Esophagus muscularis mucosa (tissue), 4 donors: ENCODE data around the gene RUNX2. TPM values are rescaled to one million over a fixed set of nuclear protein-coding genes. Genes with fewer than 3 reads are reported as not detected.

Source experiments
- DNase-seq: peaks from one replicate; pipeline ENCODE4 v3.0.0-alpha.2; 2017; ENCODE audit errors: extremely low spot score
- H3K27ac ChIP-seq, 4 donors: fragments of 200-600 bp; sonication (generic); replicated peaks in 1 of 4; 1 replicate in 3 of 4; 2 replicates in 1 of 4; pipeline ENCODE4 v1.5.1; 2016 to 2019; ENCODE audit warnings: mild to moderate bottlenecking in 1 of 4
- H3K27me3 ChIP-seq, 4 donors: fragments of 200-600 bp; sonication (generic); one replicate each; pipeline versions ENCODE4 v1.5.1 to v1.6.0; 2016 to 2019
- H3K36me3 ChIP-seq, 4 donors: fragments of 200-600 bp; sonication (generic); one replicate each; pipeline ENCODE4 v1.5.1; 2016 to 2019
- H3K4me1 ChIP-seq, 4 donors: fragments of 200-600 bp; sonication (generic); one replicate each; pipeline ENCODE4 v1.5.1; 2016 to 2019
- H3K4me3 ChIP-seq, 4 donors: fragments of 200-600 bp; sonication (generic); 1 replicate in 2 of 4; 2 replicates in 2 of 4; pipeline ENCODE4 v1.5.1; 2016 to 2019; ENCODE audit warnings: mild to moderate bottlenecking in 4 of 4, moderate library complexity in 1 of 4
- H3K9me3 ChIP-seq, 4 donors: fragments of 200-600 bp; sonication (generic); 1 replicate in 3 of 4; 2 replicates in 1 of 4; pipeline ENCODE4 v1.5.1; 2016 to 2019
- EP300 ChIP-seq: sonication (generic); formaldehyde crosslinking; IDR thresholded peaks from one replicate; pipeline ENCODE4 v1.6.1; 2017; ENCODE audit warnings: antibody characterized with exemption
- POLR2A ChIP-seq: fragments of 450-650 bp; IDR thresholded peaks from one replicate; pipeline ENCODE4 v1.6.1; 2017; ENCODE audit warnings: antibody characterized with exemption, moderate library complexity, mild to moderate bottlenecking, low read depth
- POLR2AphosphoS5 ChIP-seq, 2 donors: sonication (generic); formaldehyde crosslinking; IDR thresholded peaks; one replicate each; pipeline ENCODE4 v1.6.1; 2017; ENCODE audit warnings: antibody characterized with exemption in 2 of 2
- WGBS: methylation state at CpG from one replicate; pipeline ENCODE4 v1.1.5; 2018; 5-methylcytosine and 5-hydroxymethylcytosine counted together
- intact Hi-C: fragments of 100-400 bp; cut with DNase I; formaldehyde crosslinking; loops from one replicate; pipeline ENCODE4 v1.15.1; 2023
- total RNA-seq, 4 donors: library from RNA; depleted of rRNA; stranded (reverse); fragments of >200 nt; gene quantifications; one replicate each; pipeline versions ENCODE4 v1.1.0 to v1.2.1, GENCODE V29; 2016
- TF ChIP-seq, protein P1 (sequence below), 3 experiments: fragments of 200-600 bp in 2 of 3; fragments of 450-650 bp in 1 of 3; sonication (generic) in 2 of 3; IDR thresholded peaks; one replicate each; pipeline ENCODE4 v1.5.1; 2017 to 2019; ENCODE audit warnings: antibody characterized with exemption in 3 of 3, mild to moderate bottlenecking in 2 of 3, moderate library complexity in 1 of 3

Gene RUNX2
- total RNA-seq, 4 donors from 2014 or later: 1.0 to 1.6 (median 1.4) TPM

DNA sequence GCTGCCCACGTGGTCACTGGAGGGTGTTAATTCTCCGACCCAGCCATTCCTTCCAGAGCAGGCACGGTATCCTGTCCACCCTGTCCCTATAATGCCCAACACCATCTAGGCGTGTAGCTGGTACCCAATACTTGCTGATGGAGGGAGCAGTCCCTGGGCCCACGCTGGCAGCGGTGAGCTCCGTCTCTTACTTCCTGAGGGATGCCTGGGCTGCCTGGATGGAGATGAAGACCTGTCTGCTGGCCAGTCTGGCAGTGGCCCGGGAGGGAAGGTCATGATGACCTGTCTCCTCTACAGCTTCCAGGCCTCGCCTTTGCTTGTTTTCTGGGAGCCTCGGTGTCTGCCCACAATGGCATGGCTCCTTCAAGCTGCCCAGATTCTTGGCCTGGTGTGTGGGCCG is 347.5 kb downstream of the RUNX2 start:
- H3K4me3 ChIP-seq: no peak overlapping the region
- WGBS: 89% methylated on average over 5 of the region's 11 CpGs
- no peak for TF ChIP-seq EP300
- no peak for TF ChIP-seq POLR2AphosphoS5 (IDR thresholded peaks at IDR 0.05)
- no peak for TF ChIP-seq POLR2A
- TF ChIP-seq, protein P1, sequence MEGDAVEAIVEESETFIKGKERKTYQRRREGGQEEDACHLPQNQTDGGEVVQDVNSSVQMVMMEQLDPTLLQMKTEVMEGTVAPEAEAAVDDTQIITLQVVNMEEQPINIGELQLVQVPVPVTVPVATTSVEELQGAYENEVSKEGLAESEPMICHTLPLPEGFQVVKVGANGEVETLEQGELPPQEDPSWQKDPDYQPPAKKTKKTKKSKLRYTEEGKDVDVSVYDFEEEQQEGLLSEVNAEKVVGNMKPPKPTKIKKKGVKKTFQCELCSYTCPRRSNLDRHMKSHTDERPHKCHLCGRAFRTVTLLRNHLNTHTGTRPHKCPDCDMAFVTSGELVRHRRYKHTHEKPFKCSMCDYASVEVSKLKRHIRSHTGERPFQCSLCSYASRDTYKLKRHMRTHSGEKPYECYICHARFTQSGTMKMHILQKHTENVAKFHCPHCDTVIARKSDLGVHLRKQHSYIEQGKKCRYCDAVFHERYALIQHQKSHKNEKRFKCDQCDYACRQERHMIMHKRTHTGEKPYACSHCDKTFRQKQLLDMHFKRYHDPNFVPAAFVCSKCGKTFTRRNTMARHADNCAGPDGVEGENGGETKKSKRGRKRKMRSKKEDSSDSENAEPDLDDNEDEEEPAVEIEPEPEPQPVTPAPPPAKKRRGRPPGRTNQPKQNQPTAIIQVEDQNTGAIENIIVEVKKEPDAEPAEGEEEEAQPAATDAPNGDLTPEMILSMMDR (IDR thresholded peaks at IDR 0.05): no peak
- intact Hi-C loops: no loop called here
- no peaks in the 10 kb centered on the region for H3K36me3 ChIP-seq
- peaks cover 0 to 13% (median 7%) of the 10 kb centered on the region in 4 donors for H3K9me3 ChIP-seq
- H3K27me3 ChIP-seq: peaks cover 0 to 13% (median 0%) of the 10 kb centered on the region in 4 donors
- H3K27ac ChIP-seq: no peak overlapping the region
- H3K4me1 ChIP-seq: peaks cover 0 to 10% (median 0%) of the 10 kb centered on the region in 4 donors
- DNase-seq: no peak

DNA sequence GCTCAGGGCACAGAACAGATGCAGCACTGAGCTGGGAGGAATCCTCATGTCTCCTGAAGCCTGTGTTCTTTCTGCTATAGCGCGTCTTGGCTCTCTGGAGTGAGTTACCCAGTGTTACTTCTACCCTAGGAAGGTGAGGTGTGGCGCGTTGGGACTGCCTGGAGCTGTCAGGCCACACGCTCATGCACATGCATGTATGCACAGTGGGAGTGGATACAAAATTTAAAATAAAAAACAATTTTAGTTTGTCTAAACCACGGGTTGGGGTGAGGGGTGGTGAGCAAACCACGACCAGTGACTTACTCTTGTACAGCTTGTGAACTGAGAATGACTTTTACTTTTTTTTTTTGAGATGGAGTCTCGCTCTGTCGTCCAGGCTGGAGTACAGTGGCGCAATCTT is 348.2 kb downstream of the RUNX2 start:
- H3K4me3 ChIP-seq: no peak overlapping the region
- H3K27ac ChIP-seq: no peak overlapping the region
- H3K4me1 ChIP-seq: peaks cover 0 to 10% (median 0%) of the 10 kb centered on the region in 4 donors
- no peak for TF ChIP-seq POLR2AphosphoS5 (IDR thresholded peaks at IDR 0.05)
- 89% methylated on average over 10 of the region's 10 CpGs for WGBS
- peak; percentile 17 for DNase-seq
- peaks cover 0 to 16% (median 10%) of the 10 kb centered on the region in 4 donors for H3K9me3 ChIP-seq
- peaks cover 0 to 13% (median 0%) of the 10 kb centered on the region in 4 donors for H3K27me3 ChIP-seq
- intact Hi-C loops: no loop called here
- H3K36me3 ChIP-seq: no peaks in the 10 kb centered on the region

DNA sequence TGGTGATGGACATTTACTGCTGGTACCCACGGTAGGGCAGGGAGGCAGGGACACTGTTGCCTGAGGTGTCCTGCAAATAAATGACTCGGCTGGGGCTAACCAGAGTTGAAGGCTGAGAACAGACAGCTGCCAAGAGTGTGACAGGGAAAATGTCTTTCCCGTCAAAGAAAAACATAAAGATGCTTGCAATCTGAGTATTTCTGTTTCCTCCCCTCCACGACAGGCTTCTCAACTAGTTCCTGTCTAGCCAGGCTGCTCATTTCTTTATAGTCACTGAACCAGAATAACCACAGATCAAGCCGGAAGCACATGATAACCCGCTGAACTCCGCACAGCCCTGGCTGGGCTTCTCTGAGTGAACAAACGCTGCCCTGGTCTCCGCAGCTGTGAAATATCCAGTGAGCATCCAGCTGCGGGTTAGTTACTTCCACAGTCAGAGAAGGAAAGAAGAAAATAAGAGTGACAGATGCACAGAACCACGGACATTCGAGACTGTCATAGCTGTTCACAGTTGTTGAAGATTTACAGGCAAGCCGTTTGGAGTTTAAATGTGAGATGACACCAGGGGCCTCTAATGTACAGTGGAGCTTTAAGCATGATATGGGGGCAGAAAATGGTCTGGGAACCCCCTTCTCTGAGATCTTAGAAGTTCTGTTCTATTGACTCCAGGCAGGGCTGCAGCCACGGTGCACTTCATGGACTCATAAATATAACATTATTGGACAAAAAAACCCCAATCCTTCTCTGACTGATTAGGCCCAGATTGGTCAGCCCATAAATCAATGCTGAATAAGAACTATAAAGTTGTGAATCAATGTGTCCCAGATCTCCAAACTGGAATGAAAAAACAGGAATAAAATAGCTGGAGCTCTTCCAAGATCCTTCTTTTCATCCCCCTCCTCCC is 349.5 kb downstream of the RUNX2 start:
- peaks cover 0 to 13% (median 0%) of the 10 kb centered on the region in 4 donors for H3K27me3 ChIP-seq
- H3K36me3 ChIP-seq: no peaks in the 10 kb centered on the region
- 31% methylated on average over 14 of the region's 14 CpGs for WGBS
- intact Hi-C loops: no loop called here
- no peak overlapping the region for H3K27ac ChIP-seq
- peaks cover 0 to 24% (median 16%) of the 10 kb centered on the region in 4 donors for H3K9me3 ChIP-seq
- H3K4me3 ChIP-seq: no peak overlapping the region
- no peak for TF ChIP-seq EP300
- TF ChIP-seq, protein P1 (IDR thresholded peaks at IDR 0.05): no peak
- no peak for TF ChIP-seq POLR2AphosphoS5 (IDR thresholded peaks at IDR 0.05)
- no peak for TF ChIP-seq POLR2A
- peaks cover 0 to 10% (median 0%) of the 10 kb centered on the region in 4 donors for H3K4me1 ChIP-seq
- peak; percentile 90 for DNase-seq

GRCh38 chr6:45678285-45678607 is 350.1 kb downstream of the RUNX2 start:
- H3K9me3 ChIP-seq: peaks cover 0 to 24% (median 16%) of the 10 kb centered on the region in 4 donors
- H3K4me1 ChIP-seq: peaks cover 0 to 10% (median 0%) of the 10 kb centered on the region in 4 donors
- DNase-seq: peak; percentile 53
- H3K4me3 ChIP-seq: no peak overlapping the region
- intact Hi-C loops: no loop called here
- peaks cover 0 to 13% (median 0%) of the 10 kb centered on the region in 4 donors for H3K27me3 ChIP-seq
- H3K27ac ChIP-seq: no peak overlapping the region
- 85% methylated on average over 5 of the region's 5 CpGs for WGBS
- TF ChIP-seq, protein P1 (IDR thresholded peaks at IDR 0.05): no peak
- TF ChIP-seq EP300 (no peak), POLR2AphosphoS5 (IDR thresholded peaks at IDR 0.05) (no peak), POLR2A (no peak)
- H3K36me3 ChIP-seq: no peaks in the 10 kb centered on the region

DNA sequence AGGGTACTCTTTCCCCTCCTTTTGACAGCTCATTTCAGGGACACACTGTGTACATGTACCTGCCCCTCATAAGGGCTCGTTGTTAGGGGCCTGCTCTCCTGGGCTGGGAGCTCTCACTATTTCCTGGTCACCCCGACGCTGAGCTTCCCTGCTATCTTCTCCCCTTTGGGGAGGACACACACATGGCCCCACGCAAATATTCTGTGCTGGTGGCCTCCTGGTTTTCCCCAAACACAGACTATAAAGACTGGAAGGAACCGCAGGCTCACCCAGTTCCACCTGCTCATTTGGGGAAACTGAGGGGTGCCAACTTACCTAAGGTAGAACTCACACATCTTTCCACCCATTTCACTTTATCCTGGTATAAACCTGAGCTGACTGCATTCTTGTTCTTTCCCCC is 351.0 kb downstream of the RUNX2 start:
- WGBS: 72% methylated on average over 5 of the region's 5 CpGs
- TF ChIP-seq, protein P1 (IDR thresholded peaks at IDR 0.05): no peak
- TF ChIP-seq POLR2AphosphoS5 (IDR thresholded peaks at IDR 0.05): no peak
- TF ChIP-seq EP300: no peak
- TF ChIP-seq POLR2A: no peak
- intact Hi-C loops: no loop called here

More for the DNA sequence above, 351.0 kb downstream of the RUNX2 start:
- H3K4me3 ChIP-seq: no peak overlapping the region
- H3K36me3 ChIP-seq: no peaks in the 10 kb centered on the region
- DNase-seq: peak; percentile 75
- peaks cover 0 to 24% (median 16%) of the 10 kb centered on the region in 4 donors for H3K9me3 ChIP-seq
- H3K27ac ChIP-seq: no peak overlapping the region
- H3K4me1 ChIP-seq: peaks cover 0 to 10% (median 0%) of the 10 kb centered on the region in 4 donors
- H3K27me3 ChIP-seq: peaks cover 0 to 13% (median 0%) of the 10 kb centered on the region in 4 donors
